Measurements from ENCODE around the gene ADAMTSL1. TPM values are rescaled to one million over a fixed set of nuclear protein-coding genes. Genes with fewer than 3 reads are reported as not detected.
A peak's percentile ranks its signal among the peaks of the same experiment; 100 is the strongest.
"Not testable (repeated sequence)": the region's sequence is repeated elsewhere in the genome, so short reads cannot be mapped to it uniquely, and the experiment has no call there.

The ADAMTSL1 gene
- total RNA-seq, 1 donor from 2014 or later, result 11.5 TPM

DNA sequence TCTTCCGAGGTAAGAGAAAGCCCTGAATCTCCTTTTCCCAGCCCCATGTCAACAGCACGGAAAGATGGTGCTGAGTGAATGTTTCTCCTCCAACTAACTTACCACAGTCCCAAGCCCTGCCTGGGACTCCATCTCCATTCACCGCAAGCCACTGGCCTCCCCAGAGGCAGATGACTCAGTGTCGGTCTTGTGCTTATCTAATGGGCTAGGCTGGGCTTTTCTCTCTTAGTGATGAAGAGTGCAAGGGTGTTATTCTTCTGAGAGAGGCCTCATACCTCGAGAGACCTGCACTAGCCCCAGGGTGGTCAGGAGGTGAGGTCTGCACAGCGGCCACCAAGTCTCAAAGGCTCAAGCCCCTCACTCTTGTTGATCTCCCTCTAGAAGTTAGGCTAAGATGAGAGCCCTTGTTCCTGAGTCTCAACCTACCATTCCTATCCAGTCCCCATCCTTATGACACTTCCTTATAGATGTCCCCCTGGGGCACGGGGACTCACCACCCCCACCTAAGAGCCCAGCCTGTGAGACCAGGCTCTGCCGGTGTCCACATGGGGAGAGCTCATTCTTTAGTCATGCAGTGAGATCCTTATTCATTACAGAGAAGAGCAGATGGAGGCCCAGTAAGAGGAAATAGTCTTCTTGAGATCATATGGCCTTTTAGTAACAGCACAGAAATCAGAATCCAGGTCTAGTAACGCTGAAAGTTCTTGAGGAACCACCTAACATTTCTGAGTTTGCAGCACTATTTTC is 432.1 kb downstream of the ADAMTSL1 start:
- peak; percentile 9 for DNase-seq (ENCODE audit: low spot score)

- DNase-seq (ENCODE audit: low spot score), result peak; percentile 37
These were observed 432.9 kb downstream of the ADAMTSL1 start for GRCh38 chr9:18906656-18907395.

GRCh38 chr9:18907927-18908625 is 434.1 kb downstream of the ADAMTSL1 start:
- peak; percentile 27 for DNase-seq (ENCODE audit: low spot score)

- no peak for DNase-seq (ENCODE audit: low spot score)
These were observed 435.4 kb downstream of the ADAMTSL1 start for GRCh38 chr9:18909140-18910018.

DNA sequence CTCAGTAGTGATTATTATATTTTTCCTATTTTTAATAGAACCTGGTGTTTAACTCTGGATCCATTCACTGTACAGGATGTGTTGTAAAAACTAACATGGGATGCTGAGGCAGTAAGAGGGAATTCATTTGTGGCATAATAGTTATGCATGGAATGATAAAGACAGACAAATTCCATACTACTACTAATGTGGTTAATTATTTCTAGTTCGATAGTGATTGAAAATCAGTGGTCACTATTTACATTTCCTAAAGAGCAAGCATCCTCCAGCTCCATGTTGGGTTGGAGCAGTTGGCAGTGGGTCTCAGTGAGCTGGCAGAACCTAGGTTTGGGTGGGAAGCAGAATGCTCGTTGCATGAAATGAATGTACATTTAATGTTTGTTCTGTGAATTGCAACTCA is 436.5 kb downstream of the ADAMTSL1 start:
- DNase-seq (ENCODE audit: low spot score), result no peak

DNA sequence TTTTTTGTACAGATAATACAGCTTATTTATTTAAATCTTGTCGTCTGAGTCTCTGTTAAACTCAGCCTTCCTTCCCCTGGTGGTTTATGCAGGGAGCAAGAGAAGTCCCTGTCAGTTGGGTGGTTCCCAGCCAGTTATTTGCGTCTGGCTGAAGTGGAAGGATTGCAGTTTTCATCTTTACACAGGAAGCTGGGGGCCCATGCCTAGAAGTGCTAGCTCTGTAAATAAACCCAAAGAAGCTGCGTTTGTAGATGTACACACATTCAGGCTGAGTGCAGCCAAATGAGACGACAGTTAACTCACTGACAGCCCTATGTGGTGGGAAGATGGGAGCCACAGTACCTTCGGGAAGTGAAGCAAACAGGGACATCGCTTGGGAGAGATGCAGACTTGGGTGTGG is 437.0 kb downstream of the ADAMTSL1 start:
- peak; percentile 20 for DNase-seq (ENCODE audit: low spot score)

- DNase-seq (ENCODE audit: low spot score), result peak; percentile 9
These were observed 437.9 kb downstream of the ADAMTSL1 start for GRCh38 chr9:18911714-18912342.

DNA sequence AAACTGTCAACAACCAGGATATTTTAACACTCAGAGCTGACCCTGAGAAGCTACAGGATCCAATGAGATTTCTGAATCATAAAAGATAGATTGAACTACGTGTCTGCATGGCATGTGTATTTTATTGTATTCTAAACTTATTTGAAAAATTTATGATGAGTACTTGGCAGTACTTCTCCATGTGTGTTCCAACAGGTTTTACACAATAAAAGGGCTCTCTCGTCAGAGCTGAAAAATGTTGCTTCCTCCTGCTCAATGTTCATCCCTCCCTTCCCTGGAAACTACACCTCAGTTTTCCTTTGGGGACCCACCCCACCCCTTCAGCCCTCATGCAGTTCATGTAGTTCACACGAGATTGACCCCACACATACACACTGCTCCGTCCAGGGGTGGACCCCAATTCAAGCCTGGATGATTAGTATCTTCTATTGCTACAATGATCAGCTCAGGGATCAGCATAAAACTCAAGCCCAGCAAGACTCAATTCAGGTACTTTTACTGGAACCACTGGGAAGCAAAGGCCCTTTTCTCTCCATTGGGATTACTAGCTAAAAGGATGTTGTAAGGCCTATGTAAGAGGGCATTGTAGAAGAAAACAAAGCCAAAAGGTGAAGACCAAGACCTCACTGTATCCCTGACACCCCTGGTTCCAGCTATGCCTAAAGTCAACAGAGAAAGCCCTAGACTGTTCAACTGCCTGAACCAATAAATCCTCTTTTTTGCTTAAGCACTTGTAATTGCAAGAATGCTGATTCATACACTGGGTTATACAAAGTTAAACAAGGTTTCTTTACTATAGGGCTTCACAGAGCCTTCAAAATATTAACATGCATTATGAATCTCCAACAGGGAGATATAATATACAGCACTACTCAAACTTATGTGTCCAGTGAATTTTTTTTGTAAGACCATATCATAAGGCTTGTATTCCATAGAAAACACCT is 446.5 kb downstream of the ADAMTSL1 start:
- no peak for DNase-seq (ENCODE audit: low spot score)

GRCh38 chr9:18921366-18922075 is 447.6 kb downstream of the ADAMTSL1 start:
- no peak for DNase-seq (ENCODE audit: low spot score)

DNA sequence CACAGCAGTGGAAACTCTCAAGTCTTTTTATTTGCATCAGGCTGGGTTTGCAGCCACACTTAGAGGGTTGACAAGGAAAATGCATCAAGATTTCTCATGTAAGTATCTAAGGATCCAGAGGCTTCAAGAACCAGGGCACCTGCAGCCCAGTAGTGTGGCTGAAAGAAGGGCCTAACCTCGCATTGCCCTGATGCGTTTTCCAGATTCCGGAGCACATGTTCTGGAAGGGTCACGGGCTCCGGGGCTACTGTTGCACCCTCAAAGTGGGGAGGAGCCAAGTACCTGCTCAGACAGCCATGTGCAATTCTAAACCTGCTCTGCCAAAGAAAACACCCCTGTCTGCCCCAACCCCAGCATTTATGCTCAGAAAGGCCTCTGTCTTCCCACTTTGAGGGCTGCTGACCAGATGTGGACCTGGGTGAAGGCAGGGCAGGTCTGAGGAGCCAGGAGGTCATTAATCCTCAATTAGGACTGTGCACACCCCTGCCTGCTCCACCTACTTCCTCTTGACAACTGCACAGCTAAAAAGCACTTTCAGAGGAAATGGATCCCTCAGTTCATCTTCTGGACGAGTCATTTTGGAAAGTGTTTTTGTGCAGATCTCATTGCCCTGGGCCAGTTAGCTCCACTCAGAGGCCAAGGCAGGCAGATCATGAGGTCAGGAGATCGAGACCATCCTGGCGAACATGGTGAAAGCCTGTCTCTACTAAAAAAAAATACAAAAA is 448.4 kb downstream of the ADAMTSL1 start:
- DNase-seq (ENCODE audit: low spot score), result no peak

GRCh38 chr9:18923167-18923566 is 449.2 kb downstream of the ADAMTSL1 start:
- DNase-seq (ENCODE audit: low spot score), result no peak

- DNase-seq (ENCODE audit: low spot score), result no peak
These were observed 449.9 kb downstream of the ADAMTSL1 start for GRCh38 chr9:18923671-18924430.

- no peak for DNase-seq (ENCODE audit: low spot score)
These were observed 451.9 kb downstream of the ADAMTSL1 start for GRCh38 chr9:18925880-18926279.

DNA sequence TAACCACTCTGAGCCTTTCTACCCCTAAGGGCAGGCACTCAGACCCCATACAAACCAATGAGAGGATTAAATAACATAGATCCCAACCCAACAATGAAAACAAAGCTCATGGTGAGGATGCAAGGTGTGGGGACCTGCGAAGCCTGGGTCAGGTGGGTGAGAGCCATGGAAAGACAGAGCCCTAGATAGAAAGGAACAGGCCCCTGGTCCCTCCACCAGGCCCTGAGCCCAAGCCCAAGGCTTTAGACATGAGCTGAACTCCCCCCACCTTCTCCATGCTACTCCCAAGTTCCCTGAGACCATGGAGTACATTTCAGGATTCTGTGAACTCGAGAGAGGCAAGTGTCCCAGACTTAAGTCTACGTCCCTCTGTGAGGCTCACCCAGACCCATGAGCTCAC is 452.6 kb downstream of the ADAMTSL1 start:
- DNase-seq (ENCODE audit: low spot score), result no peak

DNA sequence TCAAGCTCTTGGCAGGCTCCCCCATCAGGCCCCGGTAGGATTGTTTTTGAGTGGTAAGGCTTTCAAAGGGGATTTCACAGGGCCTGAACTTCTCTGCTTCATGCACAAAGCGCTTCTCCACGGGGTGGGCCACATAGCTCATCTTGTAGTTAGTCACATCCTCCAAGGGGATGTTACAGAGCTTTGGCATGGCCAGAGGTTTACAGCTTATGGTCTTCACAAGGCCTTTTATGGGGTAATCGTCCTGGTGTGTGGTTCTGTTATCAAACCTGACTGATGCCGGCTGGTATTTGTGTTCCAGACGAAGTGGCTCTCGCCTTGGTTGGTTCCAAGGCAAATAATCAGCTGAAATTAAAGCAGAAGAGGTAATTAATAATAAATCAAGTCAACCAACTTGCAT is 454.8 kb downstream of the ADAMTSL1 start:
- no peak for DNase-seq (ENCODE audit: low spot score)

DNA sequence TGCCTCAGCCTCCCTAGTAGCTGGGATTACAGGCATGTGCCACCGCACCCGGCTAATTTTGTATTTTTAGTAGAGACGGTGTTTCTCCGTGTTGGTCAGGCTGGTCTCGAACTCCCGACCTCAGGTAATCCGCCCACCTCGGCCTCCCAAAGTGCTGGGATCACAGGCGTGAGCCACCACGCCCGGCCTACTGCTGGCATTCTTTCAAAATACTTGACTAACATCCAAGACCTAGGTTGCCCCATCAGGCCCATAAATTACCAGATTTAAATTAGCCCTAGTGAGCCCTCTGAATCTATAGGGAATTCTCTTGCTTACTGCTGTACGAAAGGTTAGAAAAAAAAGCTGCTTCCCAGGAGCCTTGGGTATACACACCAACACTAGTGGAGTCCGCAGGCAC is 456.7 kb downstream of the ADAMTSL1 start:
- DNase-seq (ENCODE audit: low spot score), result not testable (repeated sequence)

GRCh38 chr9:18935541-18935940 is 461.6 kb downstream of the ADAMTSL1 start:
- no peak for DNase-seq (ENCODE audit: low spot score)
